T-cell (primary cell): ENCODE data around the gene SNX15. TPM values are rescaled to one million over a fixed set of nuclear protein-coding genes. Genes with fewer than 3 reads are reported as not detected.
A peak's percentile ranks its signal among the peaks of the same experiment; 100 is the strongest.
"Not testable (repeated sequence)": the region's sequence is repeated elsewhere in the genome, so short reads cannot be mapped to it uniquely, and the experiment has no call there.

Experiments used
- ATAC-seq, 4 experiments: fragments of 200-7000 bp in 3 of 4; fragments of 150-1000 bp in 1 of 4; cut with Tn5 transposase; replicated peaks in 1 of 4; 1 replicate in 3 of 4; 2 replicates in 1 of 4; pipeline ENCODE4 v1.10.0; 2021; ENCODE audit warnings: moderate library complexity in 3 of 4, mild to moderate bottlenecking in 2 of 4, moderate number of reproducible peaks in 1 of 4
- CTCF ChIA-PET, 2 donors: fragments of 300-600 bp; sonication (Branson Sonifier 250); formaldehyde crosslinking; loops; one replicate each; lab custom pipeline; 2022; ENCODE audit warnings: antibody characterized with exemption in 2 of 2; lab: Charles Lee
- POLR2A ChIA-PET, 2 donors: fragments of 300-600 bp; sonication (Branson Sonifier 250); formaldehyde crosslinking; loops; one replicate each; lab custom pipeline; 2022; ENCODE audit warnings: antibody characterized with exemption in 2 of 2; lab: Charles Lee
- DNase-seq, 35 experiments: peaks; one replicate each; pipeline versions ENCODE4 v3.0.0 to v3.0.0-alpha.2; 2013 to 2023
- H3K27ac ChIP-seq: one replicate; pipeline ENCODE4 v1.5.1; 2013; ENCODE audit warnings: low read length
- H3K27me3 ChIP-seq, 2 experiments: replicated peaks in 1 of 2; 1 replicate in 1 of 2; 2 replicates in 1 of 2; pipeline versions ENCODE4 v1.6.1 to v1.7.0; 2013; ENCODE audit warnings: low read length in 1 of 2, mixed read lengths in 1 of 2; ENCODE audit not compliant: control insufficient read depth in 2 of 2, insufficient read depth in 2 of 2; ENCODE audit errors: extremely low read depth in 1 of 2
- H3K36me3 ChIP-seq, 2 donors: 1 replicate in 1 of 2; 2 replicates in 1 of 2; pipeline versions ENCODE4 v1.6.1 to v1.7.0; 2013; ENCODE audit warnings: low read length in 1 of 2; ENCODE audit not compliant: control insufficient read depth in 2 of 2, insufficient read depth in 1 of 2; ENCODE audit errors: extremely low read depth in 1 of 2
- H3K4me1 ChIP-seq, 2 experiments: 1 replicate in 1 of 2; 2 replicates in 1 of 2; pipeline versions ENCODE4 v1.6.1 to v1.7.0; 2013; ENCODE audit warnings: low read length in 2 of 2, mixed read lengths in 1 of 2; ENCODE audit not compliant: insufficient read depth in 2 of 2, control insufficient read depth in 1 of 2; ENCODE audit errors: extremely low read depth in 1 of 2
- H3K4me3 ChIP-seq, 2 donors: 1 replicate in 1 of 2; 2 replicates in 1 of 2; pipeline versions ENCODE4 v1.5.1 to v1.7.0; 2013; ENCODE audit warnings: mild to moderate bottlenecking in 2 of 2, low read length in 1 of 2, moderate library complexity in 1 of 2; ENCODE audit not compliant: control insufficient read depth in 1 of 2; ENCODE audit errors: extremely low read depth in 1 of 2
- H3K9me3 ChIP-seq: 2 replicates; pipeline ENCODE4 v1.7.0; 2013
- H3K27ac Mint-ChIP-seq, 2 donors: one replicate each; pipeline ENCODE4 v1.8.0; 2020 to 2021; ENCODE audit warnings: mild to moderate bottlenecking in 2 of 2, mixed read lengths in 2 of 2
- H3K27me3 Mint-ChIP-seq, 2 donors: one replicate each; pipeline ENCODE4 v1.8.0; 2021 to 2022; ENCODE audit warnings: mixed read lengths in 2 of 2
- H3K36me3 Mint-ChIP-seq: one replicate; pipeline ENCODE4 v1.8.0; 2021; ENCODE audit warnings: mixed read lengths
- H3K4me1 Mint-ChIP-seq, 3 donors: one replicate each; pipeline ENCODE4 v1.8.0; 2020 to 2022; ENCODE audit warnings: mixed read lengths in 3 of 3, mild to moderate bottlenecking in 1 of 3
- H3K4me3 Mint-ChIP-seq, 3 donors: one replicate each; pipeline ENCODE4 v1.8.0; 2020 to 2022; ENCODE audit warnings: mild to moderate bottlenecking in 3 of 3, mixed read lengths in 3 of 3, moderate library complexity in 3 of 3
- H3K9me3 Mint-ChIP-seq, 3 donors: one replicate each; pipeline ENCODE4 v1.8.0; 2020 to 2022; ENCODE audit warnings: mixed read lengths in 3 of 3
- WGBS: methylation state at CpG from one replicate; pipeline ENCODE4 v1.1.5; 2013; ENCODE audit warnings: missing lambda C conversion rate; ENCODE audit not compliant: insufficient coverage; 5-methylcytosine and 5-hydroxymethylcytosine counted together
- total RNA-seq, 35 experiments: library from RNA in 6 of 35; stranded (reverse) in 6 of 35; fragments of 120-200 nt in 1 of 35; gene quantifications; one replicate each; pipeline versions ENCODE4 v1.2.1 to v1.2.4 and lab custom pipeline; 2013 to 2026

SNX15 gene
- total RNA-seq, 5 donors from 2014 or later (not counting 1 experiment from before 2014, with no cell fraction given), result 19.6 to 28.6 (median 25.4) TPM

DNA sequence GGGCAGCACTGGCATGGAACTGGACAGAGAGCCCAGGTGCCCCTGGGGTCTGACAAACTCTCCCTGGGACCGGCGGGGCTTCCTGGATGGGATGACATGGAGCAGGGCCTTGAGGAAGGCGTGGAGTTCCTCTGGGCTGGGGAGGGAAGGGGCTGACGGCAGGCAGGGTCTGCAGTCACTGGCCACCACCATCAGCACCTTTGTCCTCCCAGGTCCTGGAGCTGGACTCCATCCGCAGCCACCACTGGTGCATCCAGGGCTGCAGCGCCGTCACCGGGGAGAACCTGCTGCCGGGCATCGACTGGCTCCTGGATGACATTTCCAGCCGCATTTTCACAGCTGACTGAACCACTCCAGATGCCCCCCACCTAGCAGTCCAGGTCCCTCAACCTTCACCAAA is 5.7 kb upstream of the SNX15 start:
- DNase-seq (no peak), ATAC-seq (no peak)
- no peaks in the 10 kb centered on the region for H3K27me3 ChIP-seq
- H3K9me3 ChIP-seq, result no peaks in the 10 kb centered on the region
- CTCF ChIA-PET, result no interaction called here
- Mint-ChIP-seq H3K9me3 (no peaks in the 10 kb centered on the region), H3K4me3 (no peak overlapping the region), H3K27ac (no peak overlapping the region), H3K27me3 (no peaks in the 10 kb centered on the region), H3K4me1 (peaks cover 5 to 7% (median 6%) of the 10 kb centered on the region in 3 donors), H3K36me3 (peaks cover 12% of the 10 kb centered on the region)
- H3K36me3 ChIP-seq, result peaks cover 0 to 20% of the 10 kb centered on the region in 2 donors
- H3K4me1 ChIP-seq, result no peaks in the 10 kb centered on the region
- POLR2A ChIA-PET, result no interaction called here
- 98% methylated on average over 11 of the region's 11 CpGs for WGBS
- H3K27ac ChIP-seq, result no peak overlapping the region
- H3K4me3 ChIP-seq, result no peak overlapping the region

DNA sequence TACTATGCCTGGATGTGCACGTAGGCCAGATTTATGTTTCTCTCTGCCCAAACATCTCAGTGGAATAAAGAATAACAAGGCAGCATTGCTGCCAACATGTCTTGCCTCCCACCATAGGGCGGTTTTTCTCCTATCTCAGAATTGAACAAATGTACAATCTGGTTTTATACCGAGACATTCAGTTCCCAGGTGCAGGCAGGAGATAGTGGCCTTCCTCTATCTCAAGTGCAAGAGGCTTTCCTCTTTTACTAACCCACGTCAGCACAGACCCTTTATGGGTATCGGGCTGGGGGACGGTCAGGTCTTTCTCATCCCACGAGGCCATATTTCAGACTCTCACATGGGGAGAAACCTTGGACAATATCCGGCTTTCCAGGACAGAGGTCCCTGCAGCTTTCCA is 3.7 kb upstream of the SNX15 start:
- H3K36me3 ChIP-seq, result peaks cover 0 to 15% of the 10 kb centered on the region in 2 donors
- POLR2A ChIA-PET, H3K27ac ChIP-seq, ATAC-seq, H3K36me3 Mint-ChIP-seq, H3K9me3 Mint-ChIP-seq, DNase-seq, H3K27me3 Mint-ChIP-seq, H3K4me3 Mint-ChIP-seq, CTCF ChIA-PET, H3K27me3 ChIP-seq, H3K4me3 ChIP-seq, H3K9me3 ChIP-seq, H3K27ac Mint-ChIP-seq: not testable (repeated sequence)
- H3K4me1 ChIP-seq, result peaks cover 5 to 18% of the 10 kb centered on the region in 2 experiments
- H3K4me1 Mint-ChIP-seq, result peaks cover 17 to 18% (median 17%) of the 10 kb centered on the region in 3 donors
- WGBS, result 86% methylated on average over 7 of the region's 8 CpGs

DNA sequence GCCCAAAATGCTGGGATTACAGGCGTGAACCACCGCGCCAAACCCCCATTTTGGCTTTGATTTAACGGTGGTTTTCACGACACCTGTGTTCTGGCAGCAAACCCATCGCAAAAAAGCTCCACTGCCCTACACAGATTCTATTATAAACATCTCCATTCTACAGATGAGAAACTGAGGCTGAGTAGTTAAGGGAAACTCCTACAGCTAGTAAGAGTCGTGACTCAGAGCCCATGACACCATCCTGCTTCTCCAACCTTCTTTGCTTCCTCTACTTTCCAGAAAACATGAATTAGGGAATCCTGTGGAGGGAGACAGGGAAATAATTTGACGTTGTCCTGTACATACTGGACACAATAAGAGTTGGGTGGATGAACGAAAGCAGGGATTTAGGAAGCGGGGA is 429 bp upstream of the SNX15 start:
- H3K4me3 ChIP-seq, result peak overlapping the region in 1 of 2 donors; percentile 53
- POLR2A ChIA-PET, result no interaction called here
- Mint-ChIP-seq H3K36me3 (peaks cover 4% of the 10 kb centered on the region), H3K4me1 (peaks cover 19 to 24% (median 21%) of the 10 kb centered on the region in 3 donors), H3K27ac (peak overlapping the region; percentile 90 to 91), H3K27me3 (no peaks in the 10 kb centered on the region), H3K9me3 (no peaks in the 10 kb centered on the region), H3K4me3 (peak overlapping the region; percentile 68 to 86 (median 83))
- H3K9me3 ChIP-seq, result no peaks in the 10 kb centered on the region
- H3K27ac ChIP-seq, result peak overlapping the region; percentile 70
- CTCF ChIA-PET, result interaction anchor here in 1 of 2 donors (0.8 to 0.9 kb wide), 2 partner anchors 49 to 303 kb away, joined by 3 read pairs; no protein-coding TSS in a partner anchor
- H3K4me1 ChIP-seq, result peaks cover 5 to 24% of the 10 kb centered on the region in 2 experiments
- H3K36me3 ChIP-seq, result peaks cover 3 to 4% of the 10 kb centered on the region in 2 donors
- no peaks in the 10 kb centered on the region for H3K27me3 ChIP-seq
- DNase-seq (no peak), ATAC-seq (no peak)
- WGBS, result 82% methylated on average over 5 of the region's 10 CpGs

DNA sequence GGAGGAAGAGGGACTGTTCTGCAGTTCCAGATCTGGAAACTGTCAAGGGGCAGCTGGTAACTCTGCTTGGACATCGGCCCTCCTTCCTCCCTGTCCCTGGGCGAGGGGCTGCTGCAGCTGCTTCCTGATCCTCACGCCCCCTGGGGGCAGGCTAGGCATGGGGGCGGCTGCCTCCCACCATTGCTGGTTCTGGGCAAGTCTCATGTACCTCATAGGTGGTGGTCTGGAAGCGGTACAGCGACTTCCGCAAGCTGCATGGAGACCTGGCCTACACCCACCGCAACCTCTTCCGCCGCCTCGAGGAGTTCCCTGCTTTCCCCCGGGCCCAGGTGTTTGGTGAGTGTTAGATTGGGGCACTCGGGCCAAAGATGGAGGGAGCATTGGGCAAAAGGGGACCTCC is 5.0 kb downstream of the SNX15 start:
- H3K9me3 Mint-ChIP-seq, result no peaks in the 10 kb centered on the region
- no peaks in the 10 kb centered on the region for H3K9me3 ChIP-seq
- 100% methylated on average over 6 of the region's 13 CpGs for WGBS
- ChIA-PET CTCF (interaction anchor here in 1 of 2 donors (0.7 kb wide), 1 partner anchor 80 kb away, joined by 3 read pairs; the partner anchor contains the start of gene TM7SF2), POLR2A (no interaction called here)
- peaks cover 4% of the 10 kb centered on the region for H3K36me3 Mint-ChIP-seq
- H3K4me1 ChIP-seq, result peaks cover 5 to 19% of the 10 kb centered on the region in 2 experiments
- peaks cover 13 to 19% (median 16%) of the 10 kb centered on the region in 3 donors for H3K4me1 Mint-ChIP-seq
- H3K4me3 ChIP-seq, result no peak overlapping the region
- H3K27me3 Mint-ChIP-seq, result no peaks in the 10 kb centered on the region
- H3K4me3 Mint-ChIP-seq, result no peak overlapping the region
- no peak for ATAC-seq
- DNase-seq, result no peak
- no peak overlapping the region for H3K27ac Mint-ChIP-seq
- H3K27ac ChIP-seq, result no peak overlapping the region
- H3K36me3 ChIP-seq, result peaks cover 8 to 43% of the 10 kb centered on the region in 2 donors
- no peaks in the 10 kb centered on the region for H3K27me3 ChIP-seq

DNA sequence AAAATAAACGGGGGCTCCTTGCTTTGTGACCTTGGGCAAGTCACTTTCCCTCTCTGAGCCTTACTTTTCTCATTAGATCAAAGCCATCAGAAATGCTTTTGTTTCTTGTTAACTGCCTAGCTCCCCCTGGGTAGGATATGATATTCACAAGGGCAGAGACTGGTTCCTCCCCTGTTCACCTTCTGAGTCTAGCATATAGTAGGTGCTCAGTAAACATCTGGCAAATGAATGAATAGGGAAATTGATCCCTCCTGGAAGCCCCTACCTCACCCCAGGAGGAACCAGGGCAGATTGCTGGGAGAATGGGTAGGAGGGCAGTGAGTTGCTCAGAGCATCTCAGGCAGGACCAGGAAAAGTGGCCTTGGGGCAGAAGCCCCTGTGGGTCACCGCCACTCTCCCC is 7.2 kb downstream of the SNX15 start:
- H3K9me3 Mint-ChIP-seq, result no peaks in the 10 kb centered on the region
- POLR2A ChIA-PET, result no interaction called here
- WGBS, result 100% methylated on average over 1 of the region's 2 CpGs
- CTCF ChIA-PET, result no interaction called here
- H3K4me3 ChIP-seq, result no peak overlapping the region
- no peaks in the 10 kb centered on the region for H3K4me1 Mint-ChIP-seq
- H3K27me3 Mint-ChIP-seq, result no peaks in the 10 kb centered on the region
- no peaks in the 10 kb centered on the region for H3K9me3 ChIP-seq
- no peaks in the 10 kb centered on the region for H3K4me1 ChIP-seq
- H3K36me3 ChIP-seq, result peaks cover 13 to 56% of the 10 kb centered on the region in 2 donors
- no peak overlapping the region for H3K4me3 Mint-ChIP-seq
- H3K36me3 Mint-ChIP-seq, result peaks cover 4% of the 10 kb centered on the region
- ATAC-seq (no peak), DNase-seq (no peak)
- no peaks in the 10 kb centered on the region for H3K27me3 ChIP-seq
- no peak overlapping the region for H3K27ac Mint-ChIP-seq
- no peak overlapping the region for H3K27ac ChIP-seq

DNA sequence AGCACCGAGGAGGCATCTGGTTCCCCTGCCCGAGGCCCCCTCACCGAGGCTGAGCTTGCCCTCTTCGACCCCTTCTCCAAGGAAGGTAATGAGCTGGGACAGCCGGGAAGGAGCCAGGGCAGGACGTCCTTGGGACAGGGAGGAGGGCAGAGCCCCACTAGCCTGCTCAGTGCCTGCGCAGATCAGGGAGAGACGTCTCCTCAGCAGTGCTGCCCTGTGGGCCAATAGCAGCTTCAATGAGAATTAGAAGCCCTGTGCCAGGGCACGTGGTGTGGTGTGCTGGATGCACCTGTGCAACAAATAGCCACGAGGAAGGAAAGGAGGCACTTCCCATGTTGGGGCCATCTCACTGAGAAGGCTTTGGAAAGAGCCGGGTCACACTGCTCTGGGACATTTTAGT is 8.3 kb downstream of the SNX15 start:
- H3K27ac Mint-ChIP-seq, result no peak overlapping the region
- H3K9me3 Mint-ChIP-seq, result no peaks in the 10 kb centered on the region
- no peaks in the 10 kb centered on the region for H3K27me3 Mint-ChIP-seq
- no peak for DNase-seq
- WGBS, result 92% methylated on average over 11 of the region's 11 CpGs
- H3K27me3 ChIP-seq, result no peaks in the 10 kb centered on the region
- H3K4me3 ChIP-seq, result no peak overlapping the region
- ChIA-PET CTCF (no interaction called here), POLR2A (no interaction called here)
- no peak overlapping the region for H3K4me3 Mint-ChIP-seq
- H3K4me1 Mint-ChIP-seq, result peaks cover 0 to 2% (median 2%) of the 10 kb centered on the region in 3 donors
- H3K9me3 ChIP-seq, result no peaks in the 10 kb centered on the region
- peaks cover 13 to 56% of the 10 kb centered on the region in 2 donors for H3K36me3 ChIP-seq
- no peak overlapping the region for H3K27ac ChIP-seq
- ATAC-seq, result no peak
- peaks cover 4% of the 10 kb centered on the region for H3K36me3 Mint-ChIP-seq
- H3K4me1 ChIP-seq, result peaks cover 0 to 8% of the 10 kb centered on the region in 2 experiments
